HG02763 (cell line): ENCODE data around the gene TRIM16.
A peak's percentile ranks its signal among the peaks of the same experiment; 100 is the strongest.
"Not testable (repeated sequence)": the region's sequence is repeated elsewhere in the genome, so short reads cannot be mapped to it uniquely, and the experiment has no call there.

Experiments used
- ATAC-seq: cut with Tn5 transposase; IDR thresholded peaks from one replicate; pipeline ENCODE4 v1.9.1; 2021; ENCODE audit warnings: mild to moderate bottlenecking, moderate library complexity; ENCODE audit not compliant: unreplicated experiment

The TRIM16 gene

GRCh38 chr17:15659236-15659635, 24.9 kb downstream of the TRIM16 start:
- ATAC-seq, result no peak

- no peak for ATAC-seq
Observed at GRCh38 chr17:15658296-15658695, 25.8 kb downstream of the TRIM16 start.

- ATAC-seq, result no peak
Observed at GRCh38 chr17:15657868-15658267, 26.2 kb downstream of the TRIM16 start.

DNA sequence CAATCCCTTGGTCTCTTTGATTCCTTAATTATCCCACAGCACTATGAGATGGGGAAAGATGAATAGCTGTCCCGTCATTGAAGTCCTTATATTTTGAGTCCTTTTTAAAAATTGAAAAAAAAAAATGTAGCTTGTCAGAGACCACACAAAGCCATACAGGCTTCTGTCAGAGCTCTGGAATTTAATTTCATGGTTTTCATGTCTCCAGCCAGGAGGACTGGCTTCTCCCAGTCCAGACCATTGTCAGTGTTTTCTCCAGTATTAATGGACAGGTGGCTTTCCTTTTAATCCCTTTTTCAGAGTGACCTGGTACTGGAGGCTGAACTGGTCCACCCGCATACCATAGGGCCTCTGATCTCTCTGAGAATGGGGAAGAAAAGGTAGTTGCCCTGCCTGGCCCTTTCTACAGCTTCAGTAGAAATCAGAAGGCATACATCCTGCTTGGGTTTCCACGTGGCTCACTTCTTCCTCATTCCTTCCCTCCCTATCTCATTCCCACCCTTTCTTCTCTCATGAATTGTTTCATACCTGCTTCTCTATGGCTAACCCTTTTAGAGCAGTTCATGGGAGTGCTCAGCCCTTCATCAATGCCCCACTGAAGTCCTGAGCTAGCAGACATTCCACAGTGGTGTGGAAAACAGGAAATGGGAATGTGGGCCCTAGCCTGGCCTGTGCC, 29.1 kb downstream of the TRIM16 start:
- ATAC-seq, result no peak

- ATAC-seq, result not testable (repeated sequence)
Observed at GRCh38 chr17:15654401-15654800, 29.7 kb downstream of the TRIM16 start.

GRCh38 chr17:15652960-15653359, 31.2 kb downstream of the TRIM16 start:
- ATAC-seq, result no peak

- peak; percentile 47 for ATAC-seq
Observed at GRCh38 chr17:15651583-15652110, 32.5 kb downstream of the TRIM16 start.

GRCh38 chr17:15650741-15651582, 33.1 kb downstream of the TRIM16 start:
- no peak for ATAC-seq

DNA sequence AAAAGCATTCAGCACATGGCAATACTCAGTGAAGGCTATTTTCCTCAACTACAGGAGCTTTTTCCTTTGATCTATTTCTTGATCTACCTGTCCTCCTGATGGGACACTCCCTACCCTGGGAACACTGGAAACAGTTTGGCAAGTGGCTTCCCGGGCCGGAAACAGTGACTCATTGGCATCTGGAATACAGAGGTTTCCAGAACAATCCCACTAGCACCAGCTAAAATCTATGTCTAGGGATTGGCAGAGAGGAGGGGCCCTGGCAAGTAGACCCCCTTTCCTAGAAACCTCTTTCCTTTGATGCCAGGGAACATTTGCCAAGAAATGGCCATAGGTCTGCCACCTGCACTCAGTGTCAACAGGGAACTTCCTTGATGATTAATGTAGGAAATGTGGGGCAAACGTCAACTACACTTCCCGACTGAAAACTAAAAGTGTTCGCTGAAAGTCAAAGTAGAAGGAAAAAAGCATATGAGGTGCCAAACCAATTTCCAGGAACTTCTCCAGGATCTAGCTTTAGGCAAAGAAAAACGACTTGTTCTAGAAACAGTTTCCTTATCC, 34.2 kb downstream of the TRIM16 start:
- no peak for ATAC-seq

DNA sequence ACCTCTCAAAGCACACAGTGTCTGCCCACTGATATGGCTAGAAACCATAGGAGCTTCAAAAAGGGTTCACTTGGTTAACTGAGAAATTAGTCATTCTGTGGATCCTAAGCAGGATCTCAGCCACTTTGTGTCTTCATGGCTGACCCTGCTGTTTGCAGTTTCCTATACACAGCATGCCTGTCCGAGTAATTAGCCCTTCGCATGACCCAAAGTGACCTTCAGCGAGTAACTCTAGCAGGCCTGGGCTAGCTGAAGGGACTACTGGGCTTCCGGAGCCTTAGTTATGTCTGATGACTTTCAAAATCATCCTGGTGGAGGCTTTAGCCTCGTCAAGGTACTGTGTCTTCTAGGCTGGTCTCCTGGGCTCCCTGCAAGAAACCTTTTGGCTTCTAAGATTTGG, 35.7 kb downstream of the TRIM16 start:
- ATAC-seq, result no peak

DNA sequence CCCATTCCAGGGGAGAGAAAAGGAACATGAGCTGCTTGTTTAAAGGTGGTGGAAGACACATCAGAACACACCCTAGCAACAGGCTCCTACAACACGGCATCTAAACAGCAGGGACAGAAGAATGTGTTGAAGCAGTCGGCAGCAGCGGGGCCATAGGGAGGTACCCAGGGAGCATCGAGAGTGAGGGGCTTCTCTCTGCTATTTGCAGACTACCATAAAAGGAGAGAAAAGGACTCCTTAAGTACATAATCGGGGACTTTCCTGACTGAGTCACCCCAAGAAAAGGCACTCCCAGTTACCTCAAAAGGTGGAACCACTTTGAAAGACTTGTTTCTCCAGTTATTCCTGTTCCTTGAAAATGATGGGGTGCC, 38.2 kb downstream of the TRIM16 start:
- ATAC-seq, result not testable (repeated sequence)

GRCh38 chr17:15645099-15645941, 38.8 kb downstream of the TRIM16 start:
- not testable (repeated sequence) for ATAC-seq

DNA sequence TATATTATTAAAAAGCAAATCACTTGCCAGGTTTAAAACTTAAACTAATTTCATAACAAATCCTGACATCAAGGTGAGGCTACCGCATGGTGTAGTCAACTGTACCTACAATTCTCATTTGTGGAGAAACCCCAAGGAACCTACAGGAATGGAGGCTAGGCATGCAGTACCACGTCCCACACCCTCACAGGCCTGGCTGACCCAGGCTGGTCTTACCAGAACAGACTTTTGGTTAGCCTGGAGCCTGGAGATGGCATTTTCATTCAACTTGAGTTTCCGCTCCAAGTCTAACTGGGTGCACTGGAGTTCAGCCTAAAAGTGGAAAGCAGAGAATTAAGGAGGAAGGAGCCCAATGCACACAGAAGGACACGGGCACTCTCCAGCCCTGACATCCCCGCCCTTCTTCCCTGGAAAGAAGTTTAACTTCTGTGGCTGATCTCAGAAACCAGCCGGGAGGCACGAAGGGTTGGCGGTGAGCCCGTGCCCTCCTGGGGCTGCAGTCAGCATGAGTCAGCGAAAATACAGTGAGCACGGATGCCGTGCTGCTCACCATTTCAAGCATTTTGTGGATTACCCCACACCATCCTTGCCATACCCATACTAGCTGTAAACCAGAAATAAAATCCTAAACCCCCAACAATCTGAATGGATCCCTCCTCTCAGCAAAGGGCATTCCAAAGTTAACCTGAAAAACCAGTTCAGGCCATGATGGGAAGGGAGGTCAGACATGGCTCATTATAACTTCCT, 41.4 kb downstream of the TRIM16 start:
- not testable (repeated sequence) for ATAC-seq

DNA sequence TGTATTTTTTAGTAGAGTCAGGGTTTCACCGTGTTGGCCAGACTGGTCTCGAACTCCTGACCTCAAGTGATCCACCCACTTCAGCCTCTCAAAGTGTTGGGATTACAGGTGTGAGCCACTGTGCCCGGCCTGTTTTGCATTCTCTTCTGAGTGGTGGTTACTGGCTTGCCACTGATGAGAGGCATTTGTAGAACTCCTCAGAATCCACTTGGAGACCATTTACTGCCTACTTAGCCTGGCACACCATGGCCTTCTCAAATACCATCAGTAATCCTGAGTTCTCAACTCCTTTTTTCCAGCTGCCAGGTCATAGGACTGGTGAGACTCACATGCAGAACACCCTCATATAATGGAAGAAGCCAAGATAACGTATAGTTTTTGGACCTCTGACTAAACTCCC, 42.1 kb downstream of the TRIM16 start:
- not testable (repeated sequence) for ATAC-seq

- ATAC-seq, result not testable (repeated sequence)
Observed at GRCh38 chr17:15630930-15631453, 53.1 kb downstream of the TRIM16 start.

GRCh38 chr17:15629991-15630390, 54.1 kb downstream of the TRIM16 start:
- not testable (repeated sequence) for ATAC-seq

DNA sequence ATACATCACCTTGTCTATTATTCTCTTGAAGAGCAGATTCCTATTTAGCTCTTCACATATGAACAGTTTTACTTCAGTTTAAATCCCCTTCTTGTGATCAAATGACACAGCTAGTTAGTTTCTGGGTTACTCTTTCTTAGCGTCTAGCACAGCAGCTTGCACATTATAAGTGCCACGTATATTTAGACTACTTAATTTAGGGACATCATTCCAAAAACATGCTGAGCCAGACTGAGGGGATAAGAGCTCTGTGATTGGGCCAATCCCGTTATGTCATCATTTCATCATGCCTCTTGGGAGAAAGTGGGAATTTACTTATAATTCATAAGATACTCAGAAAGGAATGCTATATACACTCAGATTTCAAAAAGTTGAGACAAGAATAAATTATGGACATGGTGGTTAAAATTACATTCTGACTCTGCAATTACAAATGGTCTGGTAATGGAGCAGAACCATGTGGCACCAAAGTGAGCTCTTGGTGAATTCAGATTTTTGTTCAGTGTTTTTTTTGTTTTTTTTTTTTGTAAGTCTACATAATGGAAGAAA, 60.4 kb downstream of the TRIM16 start:
- not testable (repeated sequence) for ATAC-seq

- ATAC-seq, result not testable (repeated sequence)
Observed at GRCh38 chr17:15623255-15623654, 60.9 kb downstream of the TRIM16 start.

- not testable (repeated sequence) for ATAC-seq
Observed at GRCh38 chr17:15622124-15622523, 62.0 kb downstream of the TRIM16 start.
